ENCODE measurements around the gene EPB41L2.
"Not testable (repeated sequence)": the region's sequence is repeated elsewhere in the genome, so short reads cannot be mapped to it uniquely, and the experiment has no call there.

Gene EPB41L2

GRCh38 chr6:130964808-130965604 lies 98.0 kb downstream of the EPB41L2 start:
- Histone ChIP-seq H3K27ac (no peak overlapping the region), H3K4me3 (no peak overlapping the region)

- H3K4me3 ChIP-seq, result no peak overlapping the region
- no peak overlapping the region for H3K27ac ChIP-seq
Measured at GRCh38 chr6:130964289-130964688, 98.8 kb downstream of the EPB41L2 start.

GRCh38 chr6:130962966-130963365 lies 100.1 kb downstream of the EPB41L2 start:
- Histone ChIP-seq H3K4me3 (no peak overlapping the region), H3K27ac (no peak overlapping the region)

GRCh38 chr6:130961148-130961547 lies 101.9 kb downstream of the EPB41L2 start:
- no peak overlapping the region for H3K4me3 ChIP-seq
- no peak overlapping the region for H3K27ac ChIP-seq

- Histone ChIP-seq H3K4me3 (no peak overlapping the region), H3K27ac (no peak overlapping the region)
Measured at GRCh38 chr6:130959951-130960350, 103.1 kb downstream of the EPB41L2 start.

- no peak overlapping the region for H3K4me3 ChIP-seq
Measured at GRCh38 chr6:130958468-130958867, 104.6 kb downstream of the EPB41L2 start.

GRCh38 chr6:130955755-130956154 lies 107.3 kb downstream of the EPB41L2 start:
- no peak overlapping the region for H3K27ac ChIP-seq
- no peak overlapping the region for H3K4me3 ChIP-seq

More at GRCh38 chr6:130958468-130958867, 104.6 kb downstream of the EPB41L2 start:
- no peak overlapping the region for H3K27ac ChIP-seq

- Histone ChIP-seq H3K4me3 (no peak overlapping the region), H3K27ac (no peak overlapping the region)
Measured at GRCh38 chr6:130949553-130949952, 113.5 kb downstream of the EPB41L2 start.

GRCh38 chr6:130947464-130947863 lies 115.6 kb downstream of the EPB41L2 start:
- Histone ChIP-seq H3K27ac (no peak overlapping the region), H3K4me3 (no peak overlapping the region)

GRCh38 chr6:130946076-130946475 lies 117.0 kb downstream of the EPB41L2 start:
- H3K4me3 ChIP-seq, result no peak overlapping the region
- H3K27ac ChIP-seq, result no peak overlapping the region

- Histone ChIP-seq H3K4me3 (no peak overlapping the region), H3K27ac (peak overlapping the region in 1 of 21 experiments; percentile 19)
Measured at GRCh38 chr6:130945401-130945919, 117.6 kb downstream of the EPB41L2 start.

- H3K27ac ChIP-seq, result no peak overlapping the region
- H3K4me3 ChIP-seq, result no peak overlapping the region
Measured at GRCh38 chr6:130944486-130944885, 118.6 kb downstream of the EPB41L2 start.

- H3K4me3 ChIP-seq, result no peak overlapping the region
- H3K27ac ChIP-seq, result no peak overlapping the region
Measured at GRCh38 chr6:130943738-130944137, 119.3 kb downstream of the EPB41L2 start.

- not testable (repeated sequence) for H3K27ac ChIP-seq, H3K4me3 ChIP-seq
Measured at GRCh38 chr6:130942752-130943151, 120.3 kb downstream of the EPB41L2 start.

GRCh38 chr6:130937942-130938604 lies 125.0 kb downstream of the EPB41L2 start:
- Histone ChIP-seq H3K27ac (no peak overlapping the region), H3K4me3 (no peak overlapping the region)

- Histone ChIP-seq H3K27ac (no peak overlapping the region), H3K4me3 (no peak overlapping the region)
Measured at GRCh38 chr6:130936933-130937332, 126.1 kb downstream of the EPB41L2 start.

- Histone ChIP-seq H3K27ac (no peak overlapping the region), H3K4me3 (no peak overlapping the region)
Measured at GRCh38 chr6:130935978-130936377, 127.1 kb downstream of the EPB41L2 start.

- H3K27ac ChIP-seq, result no peak overlapping the region
- H3K4me3 ChIP-seq, result no peak overlapping the region
Measured at GRCh38 chr6:130934848-130935585, 128.0 kb downstream of the EPB41L2 start.

GRCh38 chr6:130933712-130934200 lies 129.3 kb downstream of the EPB41L2 start:
- Histone ChIP-seq H3K4me3 (no peak overlapping the region), H3K27ac (peak overlapping the region in 1 of 21 experiments; percentile 8)

- H3K4me3 ChIP-seq, result no peak overlapping the region
- H3K27ac ChIP-seq, result peak overlapping the region in 2 of 21 experiments; percentile 10 to 26
Measured at GRCh38 chr6:130932921-130933320, 130.1 kb downstream of the EPB41L2 start.
